NCI-H2107 treated with DMSO at 0.1 percent for 48 hours (cell line): ENCODE results near the gene INPP5A.
"Not testable (repeated sequence)": the region's sequence is repeated elsewhere in the genome, so short reads cannot be mapped to it uniquely, and the experiment has no call there.

Experiments used
- DNase-seq: peaks from one replicate; lab custom pipeline; 2025; ENCODE audit not compliant: unreplicated experiment; lab: John Stamatoyannopoulos, UW

Gene INPP5A

DNA sequence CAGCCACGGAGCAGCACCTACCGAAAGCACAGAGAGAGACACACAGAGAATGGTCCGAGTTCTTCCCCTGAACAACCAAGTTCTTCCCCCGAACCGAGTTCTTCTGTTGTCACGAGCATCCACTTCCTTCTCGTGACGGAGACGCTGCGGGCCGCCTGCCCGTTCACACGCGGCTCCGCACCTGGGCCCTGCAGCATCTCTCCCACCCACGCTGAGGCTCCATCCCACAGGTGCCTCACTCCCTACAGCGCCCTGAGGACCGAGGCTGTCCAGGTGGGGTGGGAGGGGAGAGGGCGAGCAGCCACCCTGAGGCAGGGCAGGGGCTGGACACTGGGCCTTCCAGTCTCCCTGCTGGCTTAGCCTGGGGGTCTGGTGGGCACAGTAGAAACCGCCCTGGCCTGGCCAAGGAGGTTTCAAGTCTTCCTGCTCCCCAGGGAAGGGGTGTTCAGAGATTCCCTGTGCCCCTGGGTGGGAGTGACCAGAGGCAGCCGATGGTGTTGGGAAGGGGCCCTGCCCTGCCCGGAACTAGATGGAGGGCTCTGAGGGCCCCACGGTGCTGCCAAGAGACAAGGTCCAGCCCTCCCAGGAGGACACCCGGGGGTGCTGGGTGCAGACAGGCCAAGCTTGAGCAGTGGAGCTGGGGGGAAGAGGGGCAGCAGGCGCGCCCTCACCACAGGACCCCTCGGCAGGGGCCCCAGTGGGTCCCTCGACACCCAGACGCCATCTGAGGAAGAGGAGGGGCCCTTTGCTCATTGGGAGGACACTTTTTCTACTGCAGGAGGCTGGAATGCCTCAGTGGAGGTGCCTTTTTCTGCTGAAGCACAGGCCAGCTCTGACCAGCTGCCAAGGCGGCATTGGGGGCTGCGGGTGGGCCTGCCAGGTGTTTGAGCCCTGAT lies 253.6 kb downstream of the INPP5A start:
- DNase-seq = no peak

DNA sequence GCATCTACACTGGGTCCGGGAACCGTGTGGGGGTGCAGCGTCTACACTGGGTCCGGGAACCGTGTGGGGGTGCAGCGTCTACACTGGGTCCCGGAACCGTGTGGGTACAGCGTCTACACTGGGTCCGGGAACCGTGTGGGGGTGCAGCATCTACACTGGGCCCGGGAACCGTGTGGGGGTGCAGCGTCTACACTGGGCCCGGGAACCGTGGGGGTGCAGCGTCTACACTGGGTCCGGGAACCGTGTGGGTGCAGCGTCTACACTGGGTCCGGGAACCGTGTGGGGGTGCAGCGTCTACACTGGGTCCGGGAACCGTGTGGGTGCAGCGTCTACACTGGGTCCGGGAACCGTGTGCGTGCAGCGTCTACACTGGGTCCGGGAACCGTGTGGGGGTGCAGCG lies 254.5 kb downstream of the INPP5A start:
- DNase-seq = not testable (repeated sequence)

DNA sequence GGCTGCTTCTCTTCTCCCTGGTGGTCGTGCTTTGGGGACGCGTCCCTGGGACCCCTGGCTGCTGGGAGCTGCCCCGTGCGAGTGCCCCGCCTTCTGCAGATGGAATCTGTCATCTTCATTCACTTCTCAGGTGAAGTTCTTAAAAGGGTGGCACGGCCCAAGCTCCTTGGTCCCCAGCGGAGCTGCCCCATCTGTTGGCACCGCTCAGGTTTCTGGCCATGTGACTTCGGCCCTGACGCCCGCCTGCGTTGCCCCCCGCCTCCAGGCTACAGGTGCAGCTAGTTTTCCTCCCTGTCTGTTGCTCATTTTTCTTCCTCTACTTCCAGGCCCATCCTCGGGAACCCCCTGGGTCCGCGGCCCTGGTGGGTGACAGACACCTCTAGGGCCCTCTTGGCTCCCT lies 255.2 kb downstream of the INPP5A start:
- no peak for DNase-seq

DNA sequence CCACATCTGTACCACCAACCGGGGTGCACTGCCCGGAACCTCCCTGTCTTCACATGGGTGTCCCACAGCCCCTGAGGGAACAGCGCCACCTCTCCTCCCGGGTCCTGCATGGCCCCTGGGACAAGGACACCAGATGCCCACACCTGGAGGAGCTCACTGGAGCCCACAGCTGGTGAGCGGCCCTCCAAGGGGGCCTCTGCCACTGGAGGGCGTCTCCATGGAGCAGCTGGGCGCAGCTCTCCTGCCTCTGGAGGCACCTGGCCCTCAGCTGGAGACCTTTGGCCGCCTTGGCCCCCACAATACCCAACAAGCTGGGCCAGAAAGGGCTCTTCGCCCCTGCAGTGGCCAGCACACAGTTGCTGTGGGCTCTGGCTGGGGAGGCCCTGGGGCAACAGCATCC lies 255.6 kb downstream of the INPP5A start:
- DNase-seq = no peak

DNA sequence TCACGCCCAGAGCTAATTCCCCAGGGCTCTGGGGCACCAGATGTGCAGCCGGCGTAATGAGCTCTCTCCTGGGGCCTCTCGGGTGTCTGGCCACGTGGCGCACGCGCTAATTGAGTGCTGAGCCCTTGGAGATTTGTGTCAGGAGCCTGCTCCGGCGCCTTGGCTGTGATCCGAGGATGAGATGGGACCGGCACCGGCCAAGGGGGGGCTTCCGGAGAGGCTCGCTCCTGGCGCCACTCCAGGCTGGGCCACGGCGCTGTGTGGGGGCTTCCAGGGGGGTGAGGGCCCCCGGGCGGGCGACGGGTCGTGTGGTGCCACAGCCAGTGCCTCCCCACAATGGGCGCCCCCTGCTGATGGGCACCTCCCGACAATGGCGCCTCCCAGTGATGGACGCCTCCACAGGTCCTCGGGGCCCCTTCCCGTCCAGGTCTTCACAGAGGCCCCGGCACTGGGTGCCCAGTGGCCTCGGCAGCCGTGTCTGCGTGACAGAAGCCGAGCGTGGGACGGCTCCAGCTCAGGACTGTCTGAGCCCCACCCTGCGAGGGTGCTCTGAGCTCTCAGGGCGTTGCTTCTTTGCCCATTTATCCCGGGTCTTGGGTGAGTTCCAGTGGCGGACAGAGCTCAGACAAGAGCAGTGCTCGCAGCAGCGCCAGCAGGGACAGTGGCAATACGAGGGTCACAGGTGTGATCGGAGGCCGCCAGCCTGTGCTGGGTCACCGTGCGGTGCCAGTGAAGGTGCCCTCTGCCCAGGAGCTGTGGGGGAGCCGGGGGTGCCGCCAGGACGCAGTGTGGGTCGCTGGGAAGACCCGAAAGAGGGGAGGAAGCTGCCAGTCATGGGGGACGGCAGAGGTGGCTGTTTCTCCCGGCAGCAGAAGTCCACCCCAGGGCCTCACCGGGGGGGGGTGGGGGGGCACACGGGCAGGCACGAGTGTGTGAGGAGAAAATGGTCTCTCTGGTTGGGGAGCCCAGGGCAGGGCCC lies 256.6 kb downstream of the INPP5A start:
- peak; percentile 76 for DNase-seq

DNA sequence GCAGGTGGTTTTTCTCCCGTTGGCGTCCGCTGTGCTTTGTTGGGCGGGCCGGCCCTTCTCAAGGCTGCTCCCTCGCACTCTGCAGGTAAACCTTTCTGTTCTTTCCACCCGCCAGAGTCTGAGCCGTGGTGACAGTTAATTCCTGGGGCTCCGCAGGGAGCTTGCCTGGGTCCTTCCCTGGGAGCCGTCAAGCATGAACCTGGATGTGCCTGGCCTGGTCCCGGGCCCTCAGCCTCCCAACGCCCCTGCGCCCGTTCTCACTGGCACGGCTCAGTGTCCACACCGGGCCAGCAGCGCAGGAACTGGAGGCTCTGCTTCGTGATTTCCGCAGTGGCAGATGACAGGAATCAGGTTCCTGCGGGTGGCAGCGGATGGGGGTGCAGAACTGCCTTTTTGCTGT lies 259.3 kb downstream of the INPP5A start:
- peak; percentile 4 for DNase-seq

DNA sequence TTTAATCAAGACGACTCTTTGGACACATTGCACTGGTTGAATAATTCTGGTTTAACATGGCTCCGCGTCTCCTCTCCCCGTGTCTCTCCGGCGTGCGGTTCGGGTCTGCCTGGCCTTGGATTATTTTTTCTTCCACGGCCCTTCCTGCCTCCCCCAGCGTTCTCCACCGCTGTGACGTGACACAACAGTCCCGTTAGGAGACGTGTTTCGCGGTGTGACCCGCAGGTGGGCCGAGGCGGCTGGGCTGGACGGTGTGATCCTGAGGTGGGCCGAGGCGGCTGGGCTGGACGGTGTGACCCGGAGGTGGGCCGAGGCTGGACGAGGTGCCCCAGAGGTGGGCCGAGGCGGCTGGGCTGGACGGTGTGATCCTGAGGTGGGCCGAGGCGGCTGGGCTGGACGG lies 260.4 kb downstream of the INPP5A start:
- not testable (repeated sequence) for DNase-seq

DNA sequence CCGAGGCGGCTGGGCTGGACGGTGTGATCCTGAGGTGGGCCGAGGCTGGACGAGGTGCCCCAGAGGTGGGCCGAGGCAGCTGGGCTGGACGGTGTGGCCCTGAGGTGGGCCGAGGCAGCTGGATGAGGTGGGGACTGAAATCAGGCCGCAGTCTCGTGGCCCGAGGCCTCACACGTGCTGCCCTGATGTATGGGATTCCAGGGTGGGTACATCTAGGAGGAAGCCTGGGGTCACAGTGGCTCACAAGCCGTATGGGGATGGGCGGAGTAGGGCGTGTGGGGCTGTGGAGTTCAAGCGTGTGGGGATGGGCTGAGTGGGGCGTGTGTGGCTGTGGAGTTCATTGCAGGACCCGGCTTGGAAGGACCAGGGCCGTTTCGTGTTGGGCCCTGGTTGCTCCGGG lies 260.8 kb downstream of the INPP5A start:
- DNase-seq = no peak

DNA sequence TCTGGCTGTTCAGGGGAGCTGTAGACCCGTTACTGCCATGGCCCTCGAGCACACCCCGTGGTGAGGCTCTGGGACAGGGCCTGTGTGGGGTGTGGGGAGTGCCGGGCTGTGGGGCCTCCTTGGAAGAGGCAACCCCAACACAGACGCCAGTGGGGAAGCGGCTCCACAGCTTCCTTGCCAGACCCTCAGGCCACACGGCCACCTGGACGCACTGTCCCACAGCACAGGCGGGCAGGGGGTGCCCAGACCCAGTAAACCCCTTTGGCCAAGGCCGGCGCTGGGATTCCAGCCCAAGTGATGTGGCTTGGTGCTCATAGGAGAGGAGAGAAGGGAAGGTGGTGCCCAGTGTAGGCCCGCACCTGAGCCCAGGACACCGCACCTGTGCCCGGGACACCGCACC lies 261.3 kb downstream of the INPP5A start:
- DNase-seq = no peak

DNA sequence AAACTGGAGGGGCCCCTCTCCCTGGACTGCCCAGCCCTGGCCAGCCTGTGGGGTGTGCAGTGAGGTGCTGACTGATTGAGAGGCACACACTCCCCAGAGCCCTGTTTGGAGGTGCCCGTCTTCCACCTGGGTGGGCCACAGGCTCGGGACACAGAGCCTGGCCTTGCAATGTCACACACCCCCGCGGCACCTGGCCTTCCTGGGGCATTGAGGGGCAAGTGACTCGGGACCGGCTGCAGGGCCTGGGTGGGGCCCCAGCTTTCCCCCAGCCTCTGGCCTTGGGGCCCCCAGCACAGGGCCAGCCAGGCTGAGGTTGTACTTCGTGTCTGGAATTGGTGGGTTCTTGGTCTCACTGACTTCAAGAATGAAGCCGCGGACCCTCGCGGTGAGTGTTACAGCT lies 262.3 kb downstream of the INPP5A start:
- no peak for DNase-seq

DNA sequence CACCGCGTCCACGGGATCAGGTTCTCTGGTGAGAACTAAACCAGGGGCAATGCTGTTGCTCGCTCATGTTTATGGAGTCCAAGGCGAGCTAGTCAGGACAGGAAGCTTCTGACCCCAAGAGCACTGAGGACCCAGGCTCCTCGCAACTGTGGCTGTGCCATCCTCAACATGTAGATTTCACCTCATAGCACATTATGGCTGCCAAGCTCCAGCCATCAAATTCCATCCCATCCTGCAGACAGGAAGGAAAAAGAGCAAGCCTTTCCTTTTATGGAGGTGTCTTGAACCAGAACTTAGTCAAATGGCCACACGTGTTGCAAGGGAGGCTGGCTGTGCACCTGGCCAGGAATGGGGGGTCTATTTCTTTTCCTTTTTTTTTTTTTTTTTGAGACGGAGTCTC lies 264.5 kb downstream of the INPP5A start:
- DNase-seq = no peak

DNA sequence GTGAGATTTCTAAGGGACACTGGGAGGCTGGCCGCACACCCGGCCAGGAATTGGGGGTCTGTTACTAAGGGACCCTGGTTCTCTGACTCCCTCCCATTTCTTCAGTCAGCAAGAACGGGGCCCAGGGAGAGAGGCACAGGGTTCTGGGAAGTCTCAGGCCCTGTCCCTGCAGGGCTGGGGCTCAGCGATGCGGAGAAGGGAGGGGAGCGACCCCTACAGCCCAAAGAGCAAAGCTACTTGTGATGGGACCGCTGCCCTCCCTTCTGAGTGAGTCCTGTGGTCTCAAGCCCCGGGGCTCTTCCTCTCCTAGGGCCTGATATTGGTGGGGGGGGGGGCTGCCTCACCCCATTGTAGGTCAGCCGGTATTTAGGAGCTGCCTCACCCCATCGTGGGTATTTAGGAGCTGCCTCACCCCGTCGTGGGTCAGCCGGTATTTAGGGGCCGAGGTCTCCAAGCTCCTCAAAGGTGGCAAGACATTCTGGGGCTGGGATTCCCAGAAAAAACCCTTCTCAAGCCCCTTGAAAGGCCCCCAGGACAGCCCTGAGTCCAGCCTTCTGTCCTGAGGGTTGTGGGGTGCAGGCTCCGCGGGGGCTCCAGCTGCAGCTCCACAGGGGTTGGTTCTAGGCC lies 265.2 kb downstream of the INPP5A start:
- DNase-seq = no peak

DNA sequence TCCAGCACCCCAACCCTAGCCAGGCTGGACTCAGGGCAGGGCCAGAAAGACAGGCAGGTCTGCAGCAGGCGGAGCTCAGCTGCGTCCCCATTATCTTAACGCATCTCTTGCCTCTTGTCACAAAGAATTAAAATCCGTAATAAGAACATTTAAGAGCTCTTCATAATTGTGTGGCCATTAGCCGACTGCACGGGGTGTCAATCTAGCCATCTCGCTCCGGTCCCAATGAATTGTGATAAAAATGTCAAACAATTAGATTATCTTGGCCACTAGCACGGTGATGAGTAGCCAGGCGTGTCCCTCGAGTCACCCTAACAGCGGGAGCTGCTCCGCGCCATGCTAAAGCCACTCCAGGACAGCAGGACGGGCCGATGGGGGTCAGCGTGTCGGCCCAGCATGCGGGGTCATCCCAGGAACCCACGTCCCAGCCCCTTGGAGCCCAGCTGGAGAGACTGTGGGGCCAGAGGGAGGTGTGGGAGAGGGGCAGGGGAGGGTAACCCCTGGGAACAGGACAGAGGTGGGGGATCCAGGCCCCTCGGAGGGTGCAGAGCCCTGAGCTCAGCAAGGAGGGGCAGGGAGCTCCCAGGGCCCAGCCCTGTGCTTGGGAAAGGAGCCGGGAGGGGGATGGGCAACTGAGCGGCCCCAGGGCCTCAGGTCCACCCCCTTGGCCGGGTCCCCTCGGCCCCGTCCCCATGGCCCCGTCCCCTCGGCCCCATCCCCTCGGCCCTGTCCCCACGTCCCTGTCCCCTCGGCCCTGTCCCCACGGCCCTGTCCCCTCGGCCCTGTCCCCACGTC lies 266.0 kb downstream of the INPP5A start:
- DNase-seq = no peak

DNA sequence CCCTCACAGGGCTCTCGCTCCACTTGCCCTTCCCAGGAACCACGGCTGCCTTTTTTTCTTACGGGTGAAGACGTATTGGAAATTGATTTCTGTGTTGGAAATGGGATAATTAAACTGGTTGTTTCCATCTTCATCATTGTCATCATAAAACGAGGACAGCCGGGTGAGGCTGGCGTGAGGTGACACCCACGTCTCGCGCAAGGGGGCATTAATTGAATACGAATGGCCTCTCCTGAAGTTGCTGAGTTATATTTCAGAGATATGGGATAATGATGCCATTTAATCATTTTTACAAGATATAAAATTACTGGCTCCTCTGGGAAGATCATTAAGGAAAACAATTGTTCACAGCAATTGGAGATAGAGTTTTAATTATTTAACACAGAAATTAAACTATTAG lies 266.7 kb downstream of the INPP5A start:
- no peak for DNase-seq

DNA sequence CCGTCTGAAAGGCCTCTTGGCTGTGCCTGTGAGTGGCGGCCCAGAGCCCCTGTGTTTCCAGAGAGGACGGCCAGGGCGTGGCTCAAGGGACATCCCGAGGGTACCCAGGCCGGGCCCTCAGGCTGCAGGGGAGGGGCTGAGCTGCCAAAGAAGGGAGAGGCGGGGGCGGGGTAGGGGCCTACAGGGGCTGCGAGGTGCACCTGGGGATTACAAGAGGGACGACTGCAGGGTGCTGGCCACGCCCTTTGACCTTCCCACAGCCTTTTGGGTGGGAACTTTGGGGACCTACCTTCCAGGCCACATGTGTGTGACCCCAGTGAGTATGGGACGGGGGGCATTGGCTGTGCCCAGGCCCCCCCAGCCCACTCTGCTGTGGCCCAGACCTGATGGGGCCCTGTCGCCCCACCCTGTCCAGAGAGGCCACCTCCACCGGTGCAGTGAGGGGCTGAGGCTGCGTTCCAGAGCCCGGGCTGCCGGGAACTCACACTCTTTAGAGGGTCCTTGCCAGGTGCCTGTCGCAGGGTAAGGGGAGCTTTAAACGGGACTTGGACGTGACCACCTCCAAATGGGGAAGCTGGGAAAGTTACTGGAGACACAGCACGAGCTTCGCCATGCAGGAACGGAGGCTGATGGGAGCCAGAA lies 267.3 kb downstream of the INPP5A start:
- DNase-seq = no peak

DNA sequence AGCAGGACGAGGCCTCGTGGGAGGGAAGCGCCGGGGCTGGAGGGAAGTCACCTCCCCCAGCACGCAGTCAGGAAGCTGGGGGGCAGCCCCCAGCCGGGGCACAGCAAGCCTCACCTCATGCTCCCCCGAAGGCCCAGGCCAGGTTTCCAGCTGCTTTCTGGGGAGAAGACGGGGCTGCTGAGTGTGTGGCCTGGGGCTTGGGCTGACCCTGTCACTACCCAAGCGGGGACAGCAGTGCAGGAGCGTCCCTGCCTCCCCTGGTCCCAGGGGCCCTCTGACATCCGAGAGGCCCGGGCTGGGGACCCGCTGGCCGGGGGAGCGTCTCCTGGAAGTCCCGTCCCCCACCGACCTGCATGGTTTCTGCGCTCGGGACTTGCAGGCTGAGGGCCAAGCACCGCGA lies 268.0 kb downstream of the INPP5A start:
- no peak for DNase-seq

DNA sequence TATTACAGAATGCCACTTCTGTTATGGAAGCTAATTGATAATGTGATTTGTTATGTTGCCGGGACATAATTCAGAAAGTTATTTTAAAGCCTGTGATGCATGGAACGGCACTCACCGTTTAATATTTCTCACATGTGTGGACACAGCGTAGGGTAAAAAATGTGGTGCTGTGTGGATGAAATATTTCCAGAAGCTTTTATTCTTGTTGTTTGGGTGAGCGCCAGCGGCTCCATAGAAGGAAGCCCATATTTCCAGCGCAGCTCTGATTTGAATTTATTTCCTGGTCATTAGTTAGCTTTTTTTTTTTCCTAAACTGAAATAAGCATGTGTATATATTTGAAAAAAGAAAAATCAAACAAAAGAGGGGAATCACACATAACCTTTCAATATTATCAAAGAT lies 268.5 kb downstream of the INPP5A start:
- DNase-seq = no peak

DNA sequence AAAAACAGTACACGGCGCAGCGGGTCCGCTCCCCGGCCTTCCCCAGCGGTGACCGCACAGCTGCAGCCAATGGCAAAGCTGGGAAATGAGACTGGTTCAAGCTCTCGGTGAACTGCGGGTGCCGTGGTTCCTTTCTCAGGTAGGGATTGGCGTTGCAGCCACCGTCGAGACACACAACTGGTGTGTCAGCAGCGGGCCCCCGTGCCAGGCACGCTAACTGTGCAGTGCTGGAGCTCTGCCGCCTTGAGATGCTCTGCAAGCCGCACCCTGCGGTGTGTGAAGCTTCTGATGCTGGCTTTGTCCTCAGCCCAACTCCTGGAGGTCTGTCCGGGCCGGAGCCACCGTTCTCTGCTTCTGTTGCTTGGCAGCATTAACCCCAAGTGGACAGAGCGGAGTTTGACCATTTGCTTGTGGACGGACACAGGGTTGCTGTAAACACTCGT lies 269.0 kb downstream of the INPP5A start:
- no peak for DNase-seq

DNA sequence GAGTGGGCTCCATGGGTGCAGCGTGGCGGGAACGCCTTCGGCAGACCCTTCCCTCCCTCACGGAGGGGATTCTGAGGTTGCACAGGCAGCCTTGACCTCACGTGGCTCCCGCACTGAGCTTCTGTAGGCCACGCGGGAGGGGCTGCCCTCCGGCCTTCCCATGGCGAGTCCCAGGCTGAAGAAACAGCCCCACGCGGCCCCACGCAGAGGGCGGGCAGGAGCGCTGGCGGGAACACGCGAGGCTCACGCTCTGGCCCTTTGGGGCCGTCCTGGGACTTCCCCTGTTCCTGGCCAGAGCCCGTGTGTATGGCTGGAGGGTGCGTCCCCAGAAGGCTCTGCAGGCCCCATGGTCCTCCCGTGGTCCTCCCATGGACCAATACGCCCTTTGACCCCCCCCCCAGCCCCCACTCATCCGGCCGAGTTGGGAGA lies 270.0 kb downstream of the INPP5A start:
- no peak for DNase-seq
